IMR-90 (cell line): Measurements from ENCODE around the gene METRNL. TPM values are rescaled to one million over a fixed set of nuclear protein-coding genes. Genes with fewer than 3 reads are reported as not detected.
A peak's percentile ranks its signal among the peaks of the same experiment; 100 is the strongest.

Experiments used
- ATAC-seq: fragments of 200-7000 bp; cut with Tn5 transposase; 2 replicates; pipeline ENCODE4 v1.9.1; 2020; ENCODE audit warnings: low read depth, mild to moderate bottlenecking, moderate library complexity
- BruUV-seq: library from RNA; stranded (reverse); fragments of 400-500 nt; replicated peaks from 2 replicates; lab custom pipeline; 2021; lab: Mats Ljungman, UMichigan
- CTCF ChIA-PET: fragments of 300-600 bp; formaldehyde crosslinking; extraction: SDS; loops from one replicate; lab custom pipeline; 2021; ENCODE audit warnings: antibody characterized with exemption; lab: Yijun Ruan, JAX
- POLR2A ChIA-PET: fragments of 300-600 bp; sonication (Branson Sonifier 250); formaldehyde crosslinking; loops from one replicate; lab custom pipeline; 2022; ENCODE audit warnings: antibody characterized with exemption; ENCODE audit not compliant: unreplicated experiment; lab: Charles Lee
- DNase-seq: peaks from one replicate; pipeline ENCODE4 v3.0.0; 2013
- H2AFZ ChIP-seq: replicated peaks from 2 replicates; pipeline ENCODE3; 2013; ENCODE audit warnings: low read length, mild to moderate bottlenecking; ENCODE audit not compliant: poor library complexity
- H2AK5ac ChIP-seq: 2 replicates; pipeline ENCODE4 v1.6.1; 2013; ENCODE audit warnings: low read depth, low read length, inconsistent platforms
- H2AK9ac ChIP-seq: replicated peaks from 2 replicates; pipeline ENCODE3; 2013; ENCODE audit warnings: mild to moderate bottlenecking, low read depth, low read length, moderate library complexity; ENCODE audit not compliant: poor library complexity
- H2BK120ac ChIP-seq: 2 replicates; pipeline ENCODE4 v1.6.1; 2013; ENCODE audit warnings: low read depth, low read length, inconsistent platforms
- H2BK15ac ChIP-seq: 3 replicates; pipeline ENCODE4 v1.6.1; 2013; ENCODE audit warnings: low read depth, low read length, inconsistent platforms
- H2BK20ac ChIP-seq: 2 replicates; pipeline ENCODE4 v1.6.1; 2013; ENCODE audit warnings: low read depth, mild to moderate bottlenecking, inconsistent platforms, low read length, moderate library complexity
- H2BK5ac ChIP-seq: 2 replicates; pipeline ENCODE4 v1.6.1; 2013; ENCODE audit warnings: mild to moderate bottlenecking, low read depth, low read length, inconsistent platforms; ENCODE audit not compliant: poor library complexity, severe bottlenecking
- H3K14ac ChIP-seq: replicated peaks from 2 replicates; pipeline ENCODE4 v1.6.1; 2013; ENCODE audit warnings: low read depth, low read length, inconsistent platforms
- H3K18ac ChIP-seq: 2 replicates; pipeline ENCODE4 v1.6.1; 2013; ENCODE audit warnings: low read depth, low read length, control low read depth
- H3K23ac ChIP-seq: 2 replicates; pipeline ENCODE4 v1.6.1; 2013; ENCODE audit warnings: low read depth, low read length, inconsistent platforms
- H3K27ac ChIP-seq: 2 replicates; pipeline ENCODE4 v1.5.1; 2013; ENCODE audit warnings: mild to moderate bottlenecking, control low read depth, low read length; ENCODE audit not compliant: insufficient read depth
- H3K27me3 ChIP-seq: 2 replicates; pipeline ENCODE4 v1.6.1; 2013; ENCODE audit warnings: low read length; ENCODE audit not compliant: control insufficient read depth, insufficient read depth
- H3K36me3 ChIP-seq: 2 replicates; pipeline ENCODE4 v1.6.1; 2013; ENCODE audit warnings: low read length, mixed read lengths; ENCODE audit not compliant: control insufficient read depth, insufficient read depth
- H3K4ac ChIP-seq: 2 replicates; pipeline ENCODE4 v1.6.1; 2013; ENCODE audit warnings: low read depth, low read length, inconsistent platforms
- H3K4me1 ChIP-seq: 2 replicates; pipeline ENCODE4 v1.6.1; 2013; ENCODE audit warnings: low read length, mixed read lengths; ENCODE audit not compliant: control insufficient read depth, insufficient read depth
- H3K4me2 ChIP-seq: 2 replicates; pipeline ENCODE4 v1.6.1; 2013; ENCODE audit warnings: low read depth, mild to moderate bottlenecking, control low read depth, low read length, moderate library complexity
- H3K4me3 ChIP-seq: 2 replicates; pipeline ENCODE4 v1.5.1; 2013; ENCODE audit warnings: low read depth, mild to moderate bottlenecking, control low read depth, low read length, moderate library complexity; ENCODE audit not compliant: insufficient read depth
- H3K56ac ChIP-seq: 2 replicates; pipeline ENCODE4 v1.6.1; 2013; ENCODE audit warnings: low read length, inconsistent platforms; ENCODE audit not compliant: insufficient read depth; ENCODE audit errors: extremely low read depth
- H3K79me1 ChIP-seq, 2 experiments: 2 replicates each; pipeline ENCODE4 v1.6.1; 2013; ENCODE audit warnings: low read length in 2 of 2, inconsistent platforms in 1 of 2, low read depth in 1 of 2
- H3K9ac ChIP-seq: 2 replicates; pipeline ENCODE4 v1.6.1; 2013; ENCODE audit warnings: low read depth, low read length, control low read depth
- H3K9me1 ChIP-seq: 2 replicates; pipeline ENCODE4 v1.6.1; 2013; ENCODE audit warnings: low read length, inconsistent platforms; ENCODE audit not compliant: insufficient read depth
- H3K9me3 ChIP-seq: 2 replicates; pipeline ENCODE4 v1.6.1; 2013; ENCODE audit warnings: low read length; ENCODE audit not compliant: control insufficient read depth, insufficient read depth
- H4K20me1 ChIP-seq: 2 replicates; pipeline ENCODE4 v1.6.1; 2013; ENCODE audit warnings: low read length, inconsistent platforms; ENCODE audit not compliant: insufficient read depth
- H4K5ac ChIP-seq: 2 replicates; pipeline ENCODE4 v1.6.1; 2013; ENCODE audit warnings: mild to moderate bottlenecking, low read depth, low read length, control low read depth
- H4K8ac ChIP-seq, 2 experiments: 2 replicates each; pipeline ENCODE4 v1.6.1; 2013; ENCODE audit warnings: low read depth in 2 of 2, low read length in 2 of 2, control low read depth in 1 of 2, inconsistent platforms in 1 of 2
- H4K91ac ChIP-seq: 2 replicates; pipeline ENCODE4 v1.6.1; 2013; ENCODE audit warnings: low read depth, low read length, inconsistent platforms; ENCODE audit not compliant: insufficient read depth
- BHLHE40 ChIP-seq: fragments of 150-350 bp; IDR thresholded peaks from 2 replicates; pipeline ENCODE4 v1.6.1; 2016; ENCODE audit warnings: mild to moderate bottlenecking, low read depth, low read length
- CEBPB ChIP-seq: IDR thresholded peaks from 2 replicates; pipeline ENCODE4 v1.6.1; 2012; ENCODE audit warnings: low read depth, low read length, improper control_type of control experiment
- CHD1 ChIP-seq: IDR thresholded peaks from 2 replicates; pipeline ENCODE4 v1.6.1; 2012; ENCODE audit warnings: low read depth, low read length, improper control_type of control experiment
- FOS ChIP-seq: fragments of 150-350 bp; IDR thresholded peaks from 2 replicates; pipeline ENCODE4 v1.6.1; 2016; ENCODE audit warnings: low read depth, low read length
- MAFK ChIP-seq: IDR thresholded peaks from 2 replicates; pipeline ENCODE4 v1.6.1; 2012; ENCODE audit warnings: low read depth, low read length, improper control_type of control experiment
- MAZ ChIP-seq: IDR thresholded peaks from 2 replicates; pipeline ENCODE4 v1.6.1; 2012; ENCODE audit warnings: low read depth, mild to moderate bottlenecking, low read length, improper control_type of control experiment, moderate library complexity, borderline replicate concordance
- MXI1 ChIP-seq: IDR thresholded peaks from 2 replicates; pipeline ENCODE4 v1.6.1; 2012; ENCODE audit warnings: low read depth, mild to moderate bottlenecking, low read length, moderate library complexity, borderline replicate concordance
- NFE2L2 ChIP-seq: fragments of 150-350 bp; IDR thresholded peaks from 2 replicates; pipeline ENCODE4 v1.6.1; 2016; ENCODE audit warnings: low read depth, mild to moderate bottlenecking, low read length
- POLR2A ChIP-seq: IDR thresholded peaks from 2 replicates; pipeline ENCODE4 v1.6.1; 2012; ENCODE audit warnings: mild to moderate bottlenecking, low read depth, low read length
- RAD21 ChIP-seq: IDR thresholded peaks from 2 replicates; pipeline ENCODE4 v1.6.1; 2012; ENCODE audit warnings: low read length, improper control_type of control experiment
- RCOR1 ChIP-seq: IDR thresholded peaks from 2 replicates; pipeline ENCODE4 v1.6.1; 2012; ENCODE audit warnings: mild to moderate bottlenecking, low read length, improper control_type of control experiment; ENCODE audit not compliant: insufficient replicate concordance
- RFX5 ChIP-seq: IDR thresholded peaks from 2 replicates; pipeline ENCODE4 v1.8.0; 2012; ENCODE audit warnings: low read depth, mild to moderate bottlenecking, low read length, moderate library complexity
- SMC3 ChIP-seq: fragments of 150-350 bp; IDR thresholded peaks from 2 replicates; pipeline ENCODE4 v1.6.1; 2016; ENCODE audit warnings: low read depth, mild to moderate bottlenecking, antibody characterized with exemption, low read length, moderate library complexity
- WGBS, 2 experiments: methylation state at CpG; one replicate each; pipeline versions ENCODE4 v1.1.5 to v1.1.7; 2013; ENCODE audit warnings: missing lambda C conversion rate in 2 of 2; ENCODE audit not compliant: insufficient read length in 1 of 2; ENCODE audit errors: extremely low coverage in 2 of 2; 5-methylcytosine and 5-hydroxymethylcytosine counted together
- dilution Hi-C: fragments of 300-500 bp; cut with HindIII; formaldehyde crosslinking; loops from one replicate; pipeline ENCODE4 v1.14.3; 2018; ENCODE audit warnings: low sequenced_read_pairs; ENCODE audit not compliant: unreplicated experiment
- in situ Hi-C: fragments of 300-500 bp; cut with MboI; formaldehyde crosslinking; loops from 3 replicates; pipeline ENCODE4 v1.14.3; 2019; ENCODE audit warnings: low sequenced_read_pairs, inconsistent platforms, mixed read lengths
- intact Hi-C: fragments of 100-400 bp; cut with micrococcal nuclease; formaldehyde crosslinking; loops from 2 replicates; pipeline ENCODE4 v1.10.0; 2022
- polyA plus RNA-seq, 3 experiments: library from polyadenylated mRNA; depleted of rRNA; stranded (reverse); fragments of >200 nt; gene quantifications; 2 replicates each; pipeline ENCODE4 v1.2.3, GENCODE V29; 2012; ENCODE audit warnings: low replicate concordance in 1 of 3
- total RNA-seq: library from RNA; depleted of rRNA; stranded (reverse); fragments of >200 nt; gene quantifications from 2 replicates; pipeline ENCODE4 v1.2.3, GENCODE V29; 2012
- TF ChIP-seq, protein P1 (sequence below): fragments of 150-350 bp; IDR thresholded peaks from 2 replicates; pipeline ENCODE4 v1.6.1; 2016; ENCODE audit warnings: low read depth, mild to moderate bottlenecking, low read length, moderate library complexity, borderline replicate concordance
- TF ChIP-seq, protein P2 (sequence below): conservative IDR thresholded peaks from 2 replicates; pipeline ENCODE4 v1.5.1; 2012; ENCODE audit warnings: mild to moderate bottlenecking, low read depth, low read length, improper control_type of control experiment
- TF ChIP-seq, protein P3 (sequence below): fragments of 150-350 bp; IDR thresholded peaks from 2 replicates; pipeline ENCODE4 v1.6.1; 2017; ENCODE audit warnings: mild to moderate bottlenecking, antibody characterized with exemption, low read length, low read depth

Gene METRNL
- total and polyA plus RNA-seq, 2 of the 4 experiments (the other 2 are of a cell fraction), result 17.9 to 48.2 TPM

DNA sequence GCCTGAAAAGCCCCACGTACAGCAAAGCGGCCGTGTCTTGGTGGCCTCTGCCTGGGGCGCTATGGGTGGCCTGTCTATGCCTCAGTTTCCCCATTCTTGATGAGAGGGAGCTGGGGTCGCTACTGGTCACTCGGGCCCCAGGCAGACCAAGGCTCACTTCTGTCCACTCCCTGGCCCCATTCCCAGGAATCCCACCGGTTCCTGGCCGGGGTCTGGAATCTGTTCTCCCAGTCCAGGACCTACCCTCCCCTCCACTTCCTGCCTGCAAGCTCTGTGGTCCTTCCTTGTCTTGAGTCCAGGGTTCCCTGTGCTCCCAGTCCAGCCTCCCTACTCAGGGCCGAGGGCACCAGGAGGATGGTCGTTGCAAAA lies 24.5 kb downstream of the METRNL start:
- H2AFZ ChIP-seq, result peak overlapping the region; percentile 56
- CTCF ChIA-PET, result no interaction called here
- no peaks in the 10 kb centered on the region for H4K20me1 ChIP-seq
- no peak overlapping the region for H2BK120ac ChIP-seq
- dilution Hi-C loops (no loop called here), in situ Hi-C loops (no loop called here), intact Hi-C loops (no loop called here)
- no peak overlapping the region for H3K4me3 ChIP-seq
- H3K4me2 ChIP-seq, result no peak overlapping the region
- no peaks in the 10 kb centered on the region for H3K27me3 ChIP-seq
- no peak overlapping the region for H3K18ac ChIP-seq
- H3K9me3 ChIP-seq, result peaks cover 4% of the 10 kb centered on the region; the same call in 1 of the 2 replicates
- BruUV-seq, result no TSS peak
- no peaks in the 10 kb centered on the region for H3K36me3 ChIP-seq
- peak overlapping the region; percentile 42 for H2AK9ac ChIP-seq
- peak overlapping the region; percentile 54; the same call in 1 of the 2 replicates for H2AK5ac ChIP-seq
- no peak overlapping the region for H3K14ac ChIP-seq
- no peak for DNase-seq
- no peak overlapping the region for H3K23ac ChIP-seq
- WGBS, 2 experiments, result 71% methylated on average over 4 of the region's 10 CpGs; no CpG with 5 or more reads in 1 of the 2 experiments
- H4K5ac ChIP-seq, result no peak overlapping the region
- H3K56ac ChIP-seq, result no peak overlapping the region
- H4K91ac ChIP-seq, result no peak overlapping the region
- H3K9me1 ChIP-seq, result peaks cover 4% of the 10 kb centered on the region; the same call in 1 of the 2 replicates
- TF ChIP-seq FOS (no peak), RCOR1 (no peak), MAFK (no peak), SMC3 (no peak), BHLHE40 (no peak), RFX5 (no peak), CEBPB (no peak), MXI1 (no peak), POLR2A (no peak), CHD1 (no peak), MAZ (no peak), NFE2L2 (no peak), RAD21 (no peak)
- TF ChIP-seq, protein P1, sequence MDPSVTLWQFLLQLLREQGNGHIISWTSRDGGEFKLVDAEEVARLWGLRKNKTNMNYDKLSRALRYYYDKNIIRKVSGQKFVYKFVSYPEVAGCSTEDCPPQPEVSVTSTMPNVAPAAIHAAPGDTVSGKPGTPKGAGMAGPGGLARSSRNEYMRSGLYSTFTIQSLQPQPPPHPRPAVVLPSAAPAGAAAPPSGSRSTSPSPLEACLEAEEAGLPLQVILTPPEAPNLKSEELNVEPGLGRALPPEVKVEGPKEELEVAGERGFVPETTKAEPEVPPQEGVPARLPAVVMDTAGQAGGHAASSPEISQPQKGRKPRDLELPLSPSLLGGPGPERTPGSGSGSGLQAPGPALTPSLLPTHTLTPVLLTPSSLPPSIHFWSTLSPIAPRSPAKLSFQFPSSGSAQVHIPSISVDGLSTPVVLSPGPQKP, result no peak
- TF ChIP-seq, protein P2, sequence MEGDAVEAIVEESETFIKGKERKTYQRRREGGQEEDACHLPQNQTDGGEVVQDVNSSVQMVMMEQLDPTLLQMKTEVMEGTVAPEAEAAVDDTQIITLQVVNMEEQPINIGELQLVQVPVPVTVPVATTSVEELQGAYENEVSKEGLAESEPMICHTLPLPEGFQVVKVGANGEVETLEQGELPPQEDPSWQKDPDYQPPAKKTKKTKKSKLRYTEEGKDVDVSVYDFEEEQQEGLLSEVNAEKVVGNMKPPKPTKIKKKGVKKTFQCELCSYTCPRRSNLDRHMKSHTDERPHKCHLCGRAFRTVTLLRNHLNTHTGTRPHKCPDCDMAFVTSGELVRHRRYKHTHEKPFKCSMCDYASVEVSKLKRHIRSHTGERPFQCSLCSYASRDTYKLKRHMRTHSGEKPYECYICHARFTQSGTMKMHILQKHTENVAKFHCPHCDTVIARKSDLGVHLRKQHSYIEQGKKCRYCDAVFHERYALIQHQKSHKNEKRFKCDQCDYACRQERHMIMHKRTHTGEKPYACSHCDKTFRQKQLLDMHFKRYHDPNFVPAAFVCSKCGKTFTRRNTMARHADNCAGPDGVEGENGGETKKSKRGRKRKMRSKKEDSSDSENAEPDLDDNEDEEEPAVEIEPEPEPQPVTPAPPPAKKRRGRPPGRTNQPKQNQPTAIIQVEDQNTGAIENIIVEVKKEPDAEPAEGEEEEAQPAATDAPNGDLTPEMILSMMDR, result no peak
- TF ChIP-seq, protein P3, sequence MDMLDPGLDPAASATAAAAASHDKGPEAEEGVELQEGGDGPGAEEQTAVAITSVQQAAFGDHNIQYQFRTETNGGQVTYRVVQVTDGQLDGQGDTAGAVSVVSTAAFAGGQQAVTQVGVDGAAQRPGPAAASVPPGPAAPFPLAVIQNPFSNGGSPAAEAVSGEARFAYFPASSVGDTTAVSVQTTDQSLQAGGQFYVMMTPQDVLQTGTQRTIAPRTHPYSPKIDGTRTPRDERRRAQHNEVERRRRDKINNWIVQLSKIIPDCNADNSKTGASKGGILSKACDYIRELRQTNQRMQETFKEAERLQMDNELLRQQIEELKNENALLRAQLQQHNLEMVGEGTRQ, result no peak
- H3K4me1 ChIP-seq, result peaks cover 26% of the 10 kb centered on the region
- peaks cover 0 to 3% of the 10 kb centered on the region in 2 experiments; a peak in 1 of 4 replicates for H3K79me1 ChIP-seq
- H3K27ac ChIP-seq, result no peak overlapping the region
- no peak overlapping the region for H2BK15ac ChIP-seq
- 0 out of 4 replicates have a peak overlapping the region, but pooled peaks of 1 of the 2 experiments have one; percentile 10 for H4K8ac ChIP-seq
- no peak overlapping the region for H3K4ac ChIP-seq
- no peak overlapping the region for H2BK5ac ChIP-seq
- POLR2A ChIA-PET, result interaction anchor here (0.5 kb wide), 1 partner anchor 18 kb away, joined by 4 read pairs; no protein-coding TSS in a partner anchor
- no peak for ATAC-seq
- H2BK20ac ChIP-seq, result 0 out of 2 replicates have a peak overlapping the region, but pooled peaks have one; percentile 46
- H3K9ac ChIP-seq, result no peak overlapping the region
